C4-2B (cell line): ENCODE results near the gene EPS15.

Experiments
- ZFX ChIP-seq: fragments of 450-650 bp; IDR thresholded peaks from 2 replicates; pipeline ENCODE4 v1.6.1; 2017
- TF ChIP-seq, protein P1 (sequence below): fragments of 450-650 bp; conservative IDR thresholded peaks from 2 replicates; pipeline ENCODE4 v1.5.1; 2017; ENCODE audit warnings: mild to moderate bottlenecking

DNA sequence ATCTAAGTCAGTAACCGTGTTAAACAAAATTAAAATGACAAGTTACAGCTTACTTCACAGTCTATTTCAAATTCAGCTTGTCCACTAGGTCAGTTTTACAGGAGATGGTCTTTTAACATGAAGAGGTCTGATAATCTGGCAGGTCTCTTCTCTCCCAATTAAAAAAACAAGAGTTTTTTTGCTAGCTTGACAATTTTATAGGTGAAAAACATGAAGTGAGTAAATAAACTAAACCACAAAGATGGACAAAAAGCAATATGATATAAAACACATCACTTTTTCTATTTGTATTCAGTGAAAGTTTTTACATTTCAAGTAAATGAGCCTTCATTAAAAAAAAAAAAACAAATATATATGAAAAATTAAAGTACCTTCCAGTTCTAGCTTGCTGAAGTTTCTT is 163.7 kb downstream of the EPS15 start:
- TF ChIP-seq, protein P1, sequence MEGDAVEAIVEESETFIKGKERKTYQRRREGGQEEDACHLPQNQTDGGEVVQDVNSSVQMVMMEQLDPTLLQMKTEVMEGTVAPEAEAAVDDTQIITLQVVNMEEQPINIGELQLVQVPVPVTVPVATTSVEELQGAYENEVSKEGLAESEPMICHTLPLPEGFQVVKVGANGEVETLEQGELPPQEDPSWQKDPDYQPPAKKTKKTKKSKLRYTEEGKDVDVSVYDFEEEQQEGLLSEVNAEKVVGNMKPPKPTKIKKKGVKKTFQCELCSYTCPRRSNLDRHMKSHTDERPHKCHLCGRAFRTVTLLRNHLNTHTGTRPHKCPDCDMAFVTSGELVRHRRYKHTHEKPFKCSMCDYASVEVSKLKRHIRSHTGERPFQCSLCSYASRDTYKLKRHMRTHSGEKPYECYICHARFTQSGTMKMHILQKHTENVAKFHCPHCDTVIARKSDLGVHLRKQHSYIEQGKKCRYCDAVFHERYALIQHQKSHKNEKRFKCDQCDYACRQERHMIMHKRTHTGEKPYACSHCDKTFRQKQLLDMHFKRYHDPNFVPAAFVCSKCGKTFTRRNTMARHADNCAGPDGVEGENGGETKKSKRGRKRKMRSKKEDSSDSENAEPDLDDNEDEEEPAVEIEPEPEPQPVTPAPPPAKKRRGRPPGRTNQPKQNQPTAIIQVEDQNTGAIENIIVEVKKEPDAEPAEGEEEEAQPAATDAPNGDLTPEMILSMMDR = no peak
- TF ChIP-seq ZFX = no peak
